Calu3 (cell line): ENCODE results near the gene IL5. TPM values are rescaled to one million over a fixed set of nuclear protein-coding genes. Genes with fewer than 3 reads are reported as not detected.

ENCODE experiments used
- BruUV-seq: library from RNA; stranded (reverse); fragments of 400-500 nt; replicated peaks from 2 replicates; lab custom pipeline; 2021; lab: Mats Ljungman, UMichigan
- CTCF ChIA-PET: fragments of 300-600 bp; sonication (Branson Sonifier 250); formaldehyde crosslinking; loops from one replicate; lab custom pipeline; 2022; ENCODE audit warnings: antibody characterized with exemption; lab: Charles Lee
- DNase-seq: peaks from one replicate; pipeline ENCODE4 v3.0.0; 2022
- H3K27ac Mint-ChIP-seq: one replicate; pipeline ENCODE4 v1.8.0; 2022; ENCODE audit warnings: mixed read lengths; ENCODE audit not compliant: unreplicated experiment
- H3K27me3 Mint-ChIP-seq: one replicate; pipeline ENCODE4 v1.8.0; 2022; ENCODE audit warnings: mixed read lengths; ENCODE audit not compliant: unreplicated experiment
- H3K36me3 Mint-ChIP-seq: one replicate; pipeline ENCODE4 v1.8.0; 2022; ENCODE audit warnings: mild to moderate bottlenecking, moderate library complexity, mixed read lengths; ENCODE audit not compliant: insufficient read depth, unreplicated experiment
- H3K4me1 Mint-ChIP-seq: one replicate; pipeline ENCODE4 v1.8.0; 2022; ENCODE audit warnings: mild to moderate bottlenecking, low read depth, mixed read lengths; ENCODE audit not compliant: unreplicated experiment
- H3K4me3 Mint-ChIP-seq: one replicate; pipeline ENCODE4 v1.8.0; 2022; ENCODE audit warnings: mild to moderate bottlenecking, low read depth, moderate library complexity, mixed read lengths; ENCODE audit not compliant: unreplicated experiment
- H3K9me3 Mint-ChIP-seq: one replicate; pipeline ENCODE4 v1.8.0; 2022; ENCODE audit warnings: low read depth, mixed read lengths; ENCODE audit not compliant: unreplicated experiment
- intact Hi-C: fragments of 100-400 bp; cut with micrococcal nuclease; formaldehyde crosslinking; loops from one replicate; pipeline ENCODE4 v1.10.0; 2022; ENCODE audit not compliant: unreplicated experiment
- total RNA-seq: library from RNA; stranded (reverse); gene quantifications from 2 replicates; pipeline ENCODE4 v1.2.3, GENCODE V29; 2022
- TF ChIP-seq, protein P1 (sequence below): fragments of 200-600 bp; IDR thresholded peaks from one replicate; pipeline ENCODE4 v1.8.0; 2022; ENCODE audit warnings: antibody characterized with exemption; ENCODE audit not compliant: unreplicated experiment

IL5 gene
- total RNA-seq, 1 experiment from 2014 or later = not detected

DNA sequence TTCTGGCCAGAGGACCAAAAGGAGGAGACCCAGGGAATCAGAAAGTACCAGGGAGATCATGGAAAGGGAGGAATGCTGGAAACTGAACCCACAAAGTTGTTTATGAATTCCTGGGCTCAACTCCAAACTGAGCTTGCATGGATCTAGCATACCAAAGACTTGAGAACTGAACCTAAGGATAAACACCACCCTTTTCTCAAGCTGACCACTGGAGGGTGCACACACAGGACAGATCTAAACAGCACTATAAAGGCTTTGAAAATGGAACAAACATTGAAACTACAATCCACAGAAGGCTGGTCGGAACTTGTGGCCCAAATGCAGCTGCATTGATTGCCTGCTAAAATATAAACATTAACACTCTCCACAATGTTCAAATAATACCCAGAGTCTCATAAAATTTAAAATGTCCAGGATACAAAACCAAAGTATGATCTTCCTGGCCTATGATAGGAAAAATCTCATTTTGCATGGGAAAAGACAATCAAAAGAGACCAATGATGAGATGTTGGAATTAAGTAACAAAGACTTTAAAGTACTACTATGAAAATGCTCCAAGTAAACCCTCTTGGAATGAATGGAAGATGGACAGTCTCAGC is 37.1 kb downstream of the IL5 start:
- Mint-ChIP-seq H3K36me3 (peaks cover 13% of the 10 kb centered on the region), H3K27me3 (no peaks in the 10 kb centered on the region), H3K9me3 (peaks cover 5% of the 10 kb centered on the region), H3K4me1 (peaks cover 52% of the 10 kb centered on the region), H3K4me3 (no peak overlapping the region), H3K27ac (no peak overlapping the region)
- BruUV-seq = no TSS peak
- intact Hi-C loops = no loop called here
- TF ChIP-seq, protein P1, sequence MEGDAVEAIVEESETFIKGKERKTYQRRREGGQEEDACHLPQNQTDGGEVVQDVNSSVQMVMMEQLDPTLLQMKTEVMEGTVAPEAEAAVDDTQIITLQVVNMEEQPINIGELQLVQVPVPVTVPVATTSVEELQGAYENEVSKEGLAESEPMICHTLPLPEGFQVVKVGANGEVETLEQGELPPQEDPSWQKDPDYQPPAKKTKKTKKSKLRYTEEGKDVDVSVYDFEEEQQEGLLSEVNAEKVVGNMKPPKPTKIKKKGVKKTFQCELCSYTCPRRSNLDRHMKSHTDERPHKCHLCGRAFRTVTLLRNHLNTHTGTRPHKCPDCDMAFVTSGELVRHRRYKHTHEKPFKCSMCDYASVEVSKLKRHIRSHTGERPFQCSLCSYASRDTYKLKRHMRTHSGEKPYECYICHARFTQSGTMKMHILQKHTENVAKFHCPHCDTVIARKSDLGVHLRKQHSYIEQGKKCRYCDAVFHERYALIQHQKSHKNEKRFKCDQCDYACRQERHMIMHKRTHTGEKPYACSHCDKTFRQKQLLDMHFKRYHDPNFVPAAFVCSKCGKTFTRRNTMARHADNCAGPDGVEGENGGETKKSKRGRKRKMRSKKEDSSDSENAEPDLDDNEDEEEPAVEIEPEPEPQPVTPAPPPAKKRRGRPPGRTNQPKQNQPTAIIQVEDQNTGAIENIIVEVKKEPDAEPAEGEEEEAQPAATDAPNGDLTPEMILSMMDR = peak; percentile 46
- CTCF ChIA-PET = interaction anchor here (0.5 to 1.9 kb wide), 9 partner anchors 9 to 314 kb away, joined by 3 to 7 read pairs (median 4); partner anchors contain the start of gene RAD50
- DNase-seq = peak; percentile 48

DNA sequence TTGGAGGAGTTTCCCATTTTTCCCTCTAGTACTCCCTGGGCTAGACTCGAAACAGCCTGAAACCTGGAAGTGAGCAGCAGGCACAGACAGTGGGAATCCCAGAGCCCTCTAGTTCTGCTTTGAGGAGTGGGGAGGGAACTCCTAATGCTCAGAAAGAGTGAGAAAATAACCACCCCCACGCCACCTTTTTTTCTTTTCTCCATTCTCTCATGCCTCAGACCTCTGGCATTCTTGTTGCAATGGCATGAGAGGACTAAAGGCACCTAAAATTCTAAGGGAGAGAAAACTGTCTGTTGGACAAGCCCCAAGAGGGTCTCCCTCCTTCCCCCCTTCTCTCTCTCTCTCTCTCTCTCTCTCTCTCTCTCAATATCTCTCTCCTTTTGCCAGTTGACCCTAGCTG is 37.7 kb downstream of the IL5 start:
- TF ChIP-seq, protein P1 = no peak
- intact Hi-C loops = no loop called here
- peaks cover 4% of the 10 kb centered on the region for H3K9me3 Mint-ChIP-seq
- H3K4me1 Mint-ChIP-seq = peaks cover 57% of the 10 kb centered on the region
- CTCF ChIA-PET = interaction anchor here (0.6 to 1.9 kb wide), 8 partner anchors 8 to 315 kb away, joined by 3 to 7 read pairs (median 4); partner anchors contain the start of gene RAD50
- H3K36me3 Mint-ChIP-seq = peaks cover 13% of the 10 kb centered on the region
- no peak overlapping the region for H3K4me3 Mint-ChIP-seq
- no peaks in the 10 kb centered on the region for H3K27me3 Mint-ChIP-seq
- no peak for DNase-seq
- no peak overlapping the region for H3K27ac Mint-ChIP-seq
- no TSS peak for BruUV-seq

- no peak overlapping the region for H3K4me3 Mint-ChIP-seq
- H3K9me3 Mint-ChIP-seq = peaks cover 2% of the 10 kb centered on the region
- no peaks in the 10 kb centered on the region for H3K27me3 Mint-ChIP-seq
- no TSS peak for BruUV-seq
- intact Hi-C loops = no loop called here
- H3K4me1 Mint-ChIP-seq = peaks cover 57% of the 10 kb centered on the region
- no peak for DNase-seq
- no peak overlapping the region for H3K27ac Mint-ChIP-seq
- TF ChIP-seq, protein P1 = no peak
- CTCF ChIA-PET = interaction anchor here (1.9 kb wide), 1 partner anchor 172 kb away, joined by 5 read pairs; no protein-coding TSS in a partner anchor
- peaks cover 18% of the 10 kb centered on the region for H3K36me3 Mint-ChIP-seq
Measured at GRCh38 chr5:132504746-132505145, 38.6 kb downstream of the IL5 start.

DNA sequence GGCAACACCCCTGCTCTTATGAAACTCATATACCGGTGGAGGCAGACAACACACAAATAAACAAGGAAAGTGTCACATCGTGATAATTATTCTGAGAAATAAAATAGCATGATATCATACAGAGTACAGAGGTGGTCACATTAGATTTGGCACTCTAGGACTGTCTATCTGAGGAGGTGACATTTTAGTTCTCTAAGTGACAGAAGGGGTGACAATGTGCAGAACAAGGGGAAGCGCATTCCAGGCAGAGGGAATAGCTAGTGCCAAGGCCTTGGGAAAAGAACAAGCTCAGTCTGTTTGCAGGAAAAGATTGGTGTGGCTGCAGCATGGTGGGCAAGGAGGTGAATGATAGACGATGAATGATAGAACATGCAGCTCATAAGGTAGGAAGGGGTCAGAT is 40.1 kb downstream of the IL5 start:
- Mint-ChIP-seq H3K27ac (no peak overlapping the region), H3K4me3 (no peak overlapping the region), H3K27me3 (no peaks in the 10 kb centered on the region), H3K9me3 (no peaks in the 10 kb centered on the region), H3K36me3 (peaks cover 19% of the 10 kb centered on the region), H3K4me1 (peaks cover 67% of the 10 kb centered on the region)
- intact Hi-C loops = no loop called here
- CTCF ChIA-PET = interaction anchor here (0.7 to 8.0 kb wide), 3 partner anchors 76 to 115 kb away, joined by 3 to 83 read pairs (median 25); no protein-coding TSS in a partner anchor
- TF ChIP-seq, protein P1 = no peak
- BruUV-seq = no TSS peak
- DNase-seq = no peak
